ENCODE measurements around the gene FBXO40.
"Not testable (repeated sequence)": the region's sequence is repeated elsewhere in the genome, so short reads cannot be mapped to it uniquely, and the experiment has no call there.

FBXO40 gene, protein sequence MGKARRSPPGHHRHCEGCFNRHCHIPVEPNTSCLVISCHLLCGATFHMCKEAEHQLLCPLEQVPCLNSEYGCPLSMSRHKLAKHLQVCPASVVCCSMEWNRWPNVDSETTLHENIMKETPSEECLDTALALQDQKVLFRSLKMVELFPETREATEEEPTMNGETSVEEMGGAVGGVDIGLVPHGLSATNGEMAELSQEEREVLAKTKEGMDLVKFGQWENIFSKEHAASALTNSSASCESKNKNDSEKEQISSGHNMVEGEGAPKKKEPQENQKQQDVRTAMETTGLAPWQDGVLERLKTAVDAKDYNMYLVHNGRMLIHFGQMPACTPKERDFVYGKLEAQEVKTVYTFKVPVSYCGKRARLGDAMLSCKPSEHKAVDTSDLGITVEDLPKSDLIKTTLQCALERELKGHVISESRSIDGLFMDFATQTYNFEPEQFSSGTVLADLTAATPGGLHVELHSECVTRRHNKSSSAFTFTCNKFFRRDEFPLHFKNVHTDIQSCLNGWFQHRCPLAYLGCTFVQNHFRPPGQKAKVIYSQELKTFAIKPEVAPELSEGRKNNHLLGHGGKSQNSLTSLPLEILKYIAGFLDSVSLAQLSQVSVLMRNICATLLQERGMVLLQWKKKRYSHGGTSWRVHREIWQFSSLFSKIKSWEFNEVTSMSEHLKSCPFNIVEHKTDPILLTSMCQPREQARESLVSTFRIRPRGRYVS

DNA sequence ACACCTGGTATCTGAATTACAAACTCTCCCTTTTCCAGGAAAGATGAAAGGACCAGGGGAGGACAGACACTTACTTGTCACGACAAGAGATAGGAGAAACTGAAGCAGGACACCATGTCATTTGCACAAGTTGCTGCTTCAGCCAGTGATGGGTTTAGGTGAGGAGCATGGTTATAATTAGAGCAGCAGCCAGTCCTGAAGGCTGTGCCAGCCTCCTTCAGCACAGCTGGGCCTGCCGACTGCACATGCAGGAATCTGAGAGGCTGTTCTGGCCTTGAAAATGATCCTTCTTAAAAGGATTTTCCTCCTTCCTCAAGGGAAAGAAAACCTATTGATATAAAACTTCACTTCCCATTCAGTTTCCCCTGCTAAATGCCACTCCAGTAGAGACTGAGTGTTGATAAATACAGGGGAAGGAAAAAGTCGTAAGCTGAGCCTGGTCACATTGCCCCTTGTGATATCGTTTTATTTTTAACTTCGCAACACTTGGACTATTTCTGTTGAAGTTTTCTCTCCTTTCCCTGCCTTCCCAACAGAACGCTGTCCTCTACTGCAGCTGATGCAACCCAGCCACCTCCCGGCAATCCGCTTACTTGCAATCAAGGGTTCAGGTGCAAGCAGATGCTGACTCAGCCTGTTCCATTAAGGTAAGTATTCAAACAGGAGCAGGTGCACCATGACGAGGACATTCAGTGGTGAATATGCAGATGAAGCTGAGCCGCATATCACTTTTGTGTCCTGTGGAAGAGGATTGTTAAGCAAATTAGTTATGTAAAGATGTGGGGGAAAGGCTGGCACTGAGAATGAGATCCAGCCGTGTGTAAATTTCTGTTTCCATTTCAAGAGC, at the start of gene FBXO40:
TSS of gene FBXO40 (plus strand) at position 524 of the 847 bp plus-strand sequence. CDS start 27,197 bp downstream, outside the sequence.
- peak; percentile 3 for DNase-seq

GRCh38 chr3:121545049-121545573, 48.1 kb upstream of the FBXO40 start:
- DNase-seq = peak; percentile 26

GRCh38 chr3:121545574-121546455, 47.4 kb upstream of the FBXO40 start, which contains the start of gene POLQ:
TSS of gene POLQ (minus strand) at chr3:121545988. CDS start at chr3:121545877, 111 bp downstream.
- DNase-seq = peak; percentile 95

DNA sequence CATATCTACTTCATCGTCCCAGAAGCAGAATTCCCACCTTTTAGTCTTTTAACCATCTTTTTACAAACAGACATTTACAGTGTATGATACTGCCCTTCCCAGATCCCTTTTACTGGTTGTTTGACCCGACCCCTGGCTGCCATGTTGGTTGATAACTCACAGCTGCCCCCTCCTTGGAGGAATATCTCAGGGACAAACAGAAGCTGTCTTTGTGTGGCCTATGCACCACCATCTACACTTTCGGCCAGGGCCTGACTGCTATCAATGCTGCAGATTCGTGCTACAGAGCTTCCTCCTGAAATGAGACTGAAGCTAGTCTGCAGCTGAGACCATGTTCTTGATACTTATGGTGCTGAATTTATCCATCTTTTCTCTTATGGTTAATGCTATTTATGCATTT, 40.8 kb upstream of the FBXO40 start:
- DNase-seq = no peak

- no peak for DNase-seq
These were observed 40.4 kb upstream of the FBXO40 start for GRCh38 chr3:121552797-121553196.

DNA sequence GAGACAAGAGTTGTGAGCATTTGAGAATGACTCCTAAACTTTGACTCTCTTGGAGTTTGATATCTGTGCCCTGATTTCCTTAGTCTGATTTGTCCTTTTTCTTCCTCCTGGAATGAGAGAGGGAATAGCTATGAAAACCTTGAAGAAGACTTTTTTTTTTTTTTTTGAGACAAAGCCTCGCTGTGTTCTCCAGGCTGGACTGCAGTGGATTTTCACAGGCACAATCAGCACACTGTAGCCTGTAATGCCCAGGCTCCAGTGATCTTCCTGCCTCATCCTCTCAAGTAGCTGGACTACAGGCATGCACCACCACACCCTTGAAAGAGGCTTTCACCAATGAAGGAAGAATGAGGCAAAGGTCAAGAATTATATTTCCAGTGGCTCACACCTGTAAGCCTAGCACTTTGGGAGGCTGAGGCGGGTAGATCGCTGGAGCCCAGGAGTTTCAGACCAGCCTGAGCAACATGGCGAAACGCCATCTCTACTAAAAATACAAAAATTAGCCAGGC, 35.7 kb upstream of the FBXO40 start:
- DNase-seq = no peak

GRCh38 chr3:121562148-121562547, 31.0 kb upstream of the FBXO40 start:
- no peak for DNase-seq

DNA sequence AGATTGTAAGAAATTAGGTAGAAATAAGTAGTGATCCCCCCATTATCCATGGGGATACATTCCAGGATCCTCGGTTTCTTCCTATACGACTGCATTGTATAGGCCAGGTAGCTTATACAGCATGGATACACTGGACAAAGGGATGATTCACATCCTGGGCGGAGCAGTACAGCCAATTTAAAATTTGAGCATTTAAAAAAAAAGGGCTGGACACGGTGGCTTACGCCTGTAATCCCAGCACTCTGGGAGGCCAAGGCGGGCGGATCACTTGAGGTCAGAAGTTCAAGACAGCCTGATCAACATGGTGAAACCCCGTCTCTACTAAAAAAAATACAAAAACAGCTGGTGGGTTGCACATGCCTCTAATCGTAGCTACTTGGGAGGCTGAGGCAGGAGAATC, 26.4 kb upstream of the FBXO40 start:
- no peak for DNase-seq

GRCh38 chr3:121567649-121568048, 25.5 kb upstream of the FBXO40 start, which contains the start of gene ARGFX:
TSS of gene ARGFX (plus strand) at chr3:121567949. CDS start at chr3:121570714, 2,765 bp downstream.
- no peak for DNase-seq

DNA sequence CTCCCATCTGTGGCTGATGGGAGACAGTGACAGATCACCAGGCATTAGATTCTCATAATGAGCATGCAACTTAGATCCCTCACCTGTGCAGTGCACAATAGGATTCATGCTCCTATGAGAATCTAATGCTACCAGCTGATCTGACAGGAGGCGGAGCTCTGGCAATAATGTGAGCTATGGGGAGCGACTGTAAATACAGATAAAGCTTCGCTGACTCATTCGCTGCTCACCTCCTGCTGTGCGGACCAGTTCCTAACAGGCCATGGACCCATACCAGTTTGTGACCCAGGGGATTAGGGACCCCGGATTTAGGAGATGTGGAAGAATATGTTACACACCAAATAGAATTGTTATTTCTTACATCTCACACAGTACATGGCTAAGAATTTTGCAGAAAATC, 18.7 kb upstream of the FBXO40 start:
- DNase-seq = peak; percentile 72

DNA sequence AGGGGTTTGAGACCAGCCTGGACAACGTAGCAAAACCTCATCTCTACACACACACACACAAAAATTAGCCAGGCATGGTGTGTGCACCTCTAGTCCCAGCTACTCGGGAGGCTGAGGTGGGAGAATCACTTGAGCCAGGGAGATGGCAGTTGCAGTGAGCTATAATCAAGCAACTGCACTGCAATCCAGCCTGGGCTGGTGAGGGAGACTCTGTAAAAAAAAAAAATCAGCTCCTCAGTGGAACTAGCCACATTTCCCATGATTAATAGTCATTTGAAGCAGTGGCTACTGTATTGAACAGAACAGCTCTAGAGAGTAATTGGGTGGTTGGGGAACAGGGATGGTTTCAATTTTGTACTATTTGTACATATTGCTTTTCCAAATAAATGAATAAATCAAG, 11.5 kb upstream of the FBXO40 start:
- DNase-seq = no peak

- no peak for DNase-seq
These were observed 8.8 kb upstream of the FBXO40 start for GRCh38 chr3:121584418-121584817.

- not testable (repeated sequence) for DNase-seq
These were observed 627 bp downstream of the FBXO40 start for GRCh38 chr3:121593806-121594205.

- DNase-seq = no peak
These were observed 1.7 kb downstream of the FBXO40 start for GRCh38 chr3:121594850-121595249.

GRCh38 chr3:121595765-121596406, 2.7 kb downstream of the FBXO40 start:
- DNase-seq = no peak

GRCh38 chr3:121598564-121598963, 5.4 kb downstream of the FBXO40 start:
- no peak for DNase-seq

DNA sequence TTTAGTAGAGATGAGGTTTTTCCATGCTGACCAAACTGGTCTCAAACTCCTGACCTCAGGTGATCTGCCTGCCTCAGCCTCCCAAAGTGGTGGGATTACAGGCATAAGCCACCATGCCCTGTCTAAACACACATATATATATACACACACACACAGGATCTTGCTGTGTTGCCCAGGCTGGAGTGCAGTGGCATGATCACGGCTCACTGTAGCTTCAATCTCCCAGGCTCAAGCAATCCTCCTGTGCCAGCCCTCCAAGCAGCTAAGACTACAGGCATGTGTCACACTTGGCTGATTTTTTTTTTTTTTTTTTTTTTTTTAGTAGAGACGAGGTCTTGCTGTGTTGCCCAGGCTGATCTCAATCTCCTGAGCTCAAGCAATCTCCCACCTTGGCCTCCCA, 6.7 kb downstream of the FBXO40 start:
- not testable (repeated sequence) for DNase-seq

- DNase-seq = no peak
These were observed 8.1 kb downstream of the FBXO40 start for GRCh38 chr3:121601212-121601812.

DNA sequence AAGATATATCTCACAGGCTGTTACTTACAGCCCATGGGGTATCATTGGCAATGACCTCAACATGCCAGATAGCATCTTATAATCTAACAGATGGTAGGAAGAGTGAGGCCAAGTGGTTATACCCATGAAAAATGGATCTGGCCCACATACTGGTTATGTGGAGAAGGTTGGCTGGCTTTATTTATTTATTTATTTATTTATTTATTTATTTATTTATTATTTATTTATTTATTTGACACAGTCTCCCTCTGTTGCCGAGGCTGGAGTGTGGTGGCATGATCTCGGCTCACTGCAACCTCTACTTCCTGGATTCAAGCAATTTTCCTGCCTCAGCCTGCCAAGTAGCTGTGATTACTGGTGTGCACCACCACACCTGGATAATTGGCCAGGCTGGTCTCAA, 11.6 kb downstream of the FBXO40 start:
- DNase-seq = no peak

- no peak for DNase-seq
These were observed 12.9 kb downstream of the FBXO40 start for GRCh38 chr3:121606106-121606505.

DNA sequence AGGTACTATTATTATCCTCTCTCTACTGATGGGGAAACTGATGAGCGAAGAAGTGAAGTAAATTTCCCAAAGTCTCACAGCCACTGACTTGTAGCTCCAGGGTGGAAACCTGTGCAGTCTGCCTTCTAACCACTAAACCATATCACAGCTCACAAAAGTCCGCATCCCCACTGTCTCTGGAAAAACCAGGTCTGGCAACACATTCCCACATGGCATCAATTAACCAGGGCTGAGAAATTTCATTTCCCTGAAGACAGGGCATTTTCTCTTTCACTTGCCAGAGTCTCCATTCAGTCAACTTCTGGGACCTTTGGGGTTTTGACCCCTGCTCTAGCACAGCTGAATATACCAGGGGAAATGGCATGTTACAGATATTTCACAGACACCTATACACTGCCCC, 26.5 kb downstream of the FBXO40 start:
- no peak for DNase-seq
